NCI-H2227 (cell line): ENCODE data around the gene PLD5.
"Not testable (repeated sequence)": the region's sequence is repeated elsewhere in the genome, so short reads cannot be mapped to it uniquely, and the experiment has no call there.

ENCODE experiments used
- DNase-seq: peaks from one replicate; lab custom pipeline; 2025; ENCODE audit not compliant: unreplicated experiment; lab: John Stamatoyannopoulos, UW

Gene PLD5

GRCh38 chr1:242427519-242427918, 97.0 kb downstream of the PLD5 start:
- peak; percentile 48 for DNase-seq

DNA sequence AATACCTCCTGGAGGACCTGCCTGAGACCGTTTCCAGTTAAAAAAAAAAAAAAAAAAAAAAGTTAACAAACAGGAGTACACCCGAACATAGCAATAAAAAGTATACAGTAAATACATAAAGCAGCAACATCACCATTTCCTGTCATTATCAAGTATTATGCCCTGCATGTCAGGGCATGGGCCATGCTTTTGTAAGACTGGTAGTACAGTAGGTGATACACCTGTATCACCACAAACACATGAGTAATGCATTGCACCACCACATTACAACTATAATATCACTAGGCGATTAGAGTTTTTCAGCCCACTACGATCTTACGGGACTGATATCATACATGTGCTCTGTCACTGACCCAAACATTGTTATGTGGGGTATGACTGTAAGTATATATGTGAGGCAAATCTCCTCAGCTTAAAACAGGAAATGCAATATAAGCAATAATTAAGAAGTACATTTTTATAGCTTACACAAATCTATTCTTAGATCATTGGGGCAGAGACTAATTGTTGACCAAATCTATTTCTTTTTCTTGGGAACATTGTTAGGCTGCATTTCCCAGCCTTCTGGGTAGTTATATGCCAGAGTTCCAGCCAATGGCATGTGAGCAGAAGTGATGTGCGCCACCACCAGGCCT, 98.1 kb downstream of the PLD5 start:
- no peak for DNase-seq

DNA sequence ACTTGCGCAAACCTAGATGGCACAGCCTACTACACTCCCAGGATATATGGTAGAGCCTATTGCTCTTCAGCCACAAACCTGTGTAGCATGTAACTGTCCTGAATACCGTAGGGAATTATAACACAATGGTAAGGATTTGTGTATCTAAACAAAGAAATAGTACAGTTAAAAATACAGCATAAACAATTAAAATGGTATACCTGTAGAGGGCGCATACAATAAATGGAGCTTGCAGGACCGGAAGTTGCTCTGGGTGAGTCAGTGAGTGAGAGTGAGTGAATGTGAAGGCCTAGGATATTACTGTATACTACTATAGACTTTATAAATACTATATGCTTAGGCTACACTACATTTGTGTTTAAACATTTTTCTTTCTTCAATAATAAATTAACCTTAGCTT, 99.3 kb downstream of the PLD5 start:
- no peak for DNase-seq

GRCh38 chr1:242416657-242417056, 107.8 kb downstream of the PLD5 start:
- no peak for DNase-seq

DNA sequence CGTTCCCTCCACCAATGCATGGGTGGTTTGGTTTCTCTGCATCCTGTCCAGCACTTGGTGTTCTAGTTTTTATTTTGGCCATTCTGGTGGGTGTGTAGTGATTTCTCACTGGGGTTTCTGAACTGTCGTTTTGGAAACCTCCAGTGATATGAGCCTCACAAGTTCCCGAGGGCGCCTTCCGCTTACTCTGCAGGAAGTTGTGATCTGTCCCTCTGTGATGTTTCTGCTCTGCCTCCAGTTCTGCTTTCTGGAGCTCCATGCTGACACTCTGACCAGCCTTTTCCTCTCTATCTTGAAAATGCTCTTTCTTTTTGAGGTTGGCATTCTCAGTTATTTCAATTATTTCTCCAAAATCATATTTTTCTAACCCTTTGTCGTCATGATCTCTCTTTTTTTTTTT, 111.6 kb downstream of the PLD5 start:
- DNase-seq: no peak

DNA sequence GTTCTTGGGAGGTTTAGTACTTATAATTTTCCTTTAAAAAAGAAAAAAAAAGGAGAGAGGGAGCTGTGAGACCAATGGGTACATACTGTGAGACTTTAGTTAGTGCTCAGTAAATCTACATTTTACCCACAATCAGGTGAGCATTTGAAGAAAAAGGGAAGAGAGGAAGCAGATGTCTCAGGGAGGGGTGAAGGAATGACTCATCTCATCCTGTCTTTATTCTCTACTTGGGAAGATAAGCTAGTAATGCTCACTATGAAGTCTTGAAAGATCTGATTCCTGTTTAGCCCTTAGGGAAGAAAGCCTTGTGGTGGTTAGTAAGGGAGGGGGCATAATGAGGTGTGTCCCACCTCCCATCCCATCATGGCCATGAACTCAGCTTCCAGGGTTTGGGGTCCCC, 112.6 kb downstream of the PLD5 start:
- no peak for DNase-seq

- no peak for DNase-seq
These were observed 118.5 kb downstream of the PLD5 start for GRCh38 chr1:242405947-242406346.

DNA sequence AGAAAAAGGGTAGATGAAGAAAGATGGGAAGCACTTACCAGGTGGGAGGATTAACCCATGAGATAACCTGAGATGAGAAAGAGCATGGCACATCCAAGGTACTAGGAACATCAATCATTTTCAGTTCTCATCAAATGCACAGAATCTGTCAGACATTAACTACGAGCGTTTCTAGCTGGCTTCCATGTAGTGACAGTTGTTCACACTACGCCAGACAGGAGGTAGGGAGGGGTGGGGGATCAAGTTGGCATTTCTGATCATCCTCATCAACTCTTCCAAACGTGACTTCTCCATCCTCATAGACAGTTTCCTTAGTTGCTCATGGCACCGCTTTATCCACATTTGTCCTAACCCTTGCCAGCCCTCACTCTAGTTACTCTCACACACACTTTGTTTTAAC, 120.2 kb downstream of the PLD5 start:
- no peak for DNase-seq

DNA sequence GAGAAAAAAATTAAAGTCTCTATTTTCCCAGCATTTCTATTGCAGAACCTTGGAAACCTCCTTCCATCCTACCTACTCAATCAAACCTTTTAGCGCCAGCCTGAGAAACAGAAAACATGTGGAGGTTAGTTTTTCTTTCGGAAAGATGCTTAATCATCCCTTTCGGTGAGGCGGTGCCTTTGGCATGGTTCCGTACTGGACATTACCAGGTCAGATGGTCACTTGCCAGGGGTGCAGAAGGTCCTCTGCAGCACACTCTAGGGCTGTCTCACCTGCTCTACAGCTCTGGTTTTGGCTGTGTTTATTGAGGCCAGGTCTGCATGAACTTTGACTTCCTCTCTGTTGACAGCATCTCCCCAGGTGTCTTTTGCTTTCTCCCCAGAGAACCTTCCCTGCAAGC, 121.5 kb downstream of the PLD5 start:
- peak; percentile 13 for DNase-seq

DNA sequence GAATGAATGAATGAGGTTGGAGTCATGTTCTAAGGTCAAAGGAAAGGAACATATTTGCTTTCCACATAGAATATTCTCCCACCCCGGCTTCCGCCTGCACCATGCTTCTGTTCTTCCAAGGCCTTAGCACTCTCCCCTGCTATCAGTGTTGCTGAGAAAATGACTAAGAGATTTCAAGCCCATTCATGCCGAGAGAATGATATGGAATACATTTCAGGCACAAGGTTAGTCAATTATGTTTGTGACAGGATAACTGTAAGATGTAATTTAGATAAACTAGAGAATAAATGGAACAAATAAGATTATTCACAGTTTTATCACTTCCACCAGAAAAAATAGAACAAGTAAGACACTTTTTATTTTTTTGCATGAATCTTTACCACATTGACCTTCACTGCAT, 122.6 kb downstream of the PLD5 start:
- DNase-seq: no peak

DNA sequence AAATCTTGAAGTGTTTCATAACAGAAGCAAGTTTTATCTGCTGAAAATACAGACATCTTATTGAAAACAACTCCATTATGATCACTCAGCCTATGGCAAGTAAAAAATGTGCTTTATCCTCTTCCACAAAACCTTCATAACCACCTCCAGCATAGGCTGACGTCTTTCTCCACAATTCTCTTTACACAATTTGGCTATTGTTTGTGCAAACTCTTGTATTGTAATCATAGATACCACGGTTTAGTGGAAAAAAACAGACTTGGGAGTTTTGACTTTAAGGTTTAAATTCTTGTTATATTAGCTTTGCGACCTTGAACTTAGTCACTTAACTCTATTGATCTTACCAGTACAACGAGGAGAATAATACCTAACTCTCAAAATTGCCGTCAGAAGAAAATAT, 126.1 kb downstream of the PLD5 start:
- DNase-seq: no peak

GRCh38 chr1:242391896-242392295, 132.6 kb downstream of the PLD5 start:
- no peak for DNase-seq

- DNase-seq: not testable (repeated sequence)
These were observed 148.4 kb downstream of the PLD5 start for GRCh38 chr1:242376121-242376520.

DNA sequence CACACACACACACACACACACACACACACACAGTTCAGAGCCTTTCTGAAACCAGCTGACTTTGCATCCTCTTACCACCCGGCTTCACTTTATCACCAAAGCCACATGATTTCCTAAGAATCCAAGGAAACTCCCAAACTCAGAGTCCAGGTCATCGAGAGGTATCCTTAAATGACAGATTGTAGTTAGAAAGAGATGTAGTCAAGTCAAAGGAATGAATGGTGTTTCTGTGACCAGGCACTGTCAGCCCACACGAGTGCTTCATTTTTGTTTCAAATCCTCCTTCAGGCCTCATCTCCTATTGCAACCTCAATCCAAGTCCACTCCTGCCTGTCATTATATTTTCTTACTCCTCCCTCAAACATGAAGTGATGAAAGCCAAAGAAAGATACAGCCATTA, 174.1 kb downstream of the PLD5 start:
- not testable (repeated sequence) for DNase-seq

DNA sequence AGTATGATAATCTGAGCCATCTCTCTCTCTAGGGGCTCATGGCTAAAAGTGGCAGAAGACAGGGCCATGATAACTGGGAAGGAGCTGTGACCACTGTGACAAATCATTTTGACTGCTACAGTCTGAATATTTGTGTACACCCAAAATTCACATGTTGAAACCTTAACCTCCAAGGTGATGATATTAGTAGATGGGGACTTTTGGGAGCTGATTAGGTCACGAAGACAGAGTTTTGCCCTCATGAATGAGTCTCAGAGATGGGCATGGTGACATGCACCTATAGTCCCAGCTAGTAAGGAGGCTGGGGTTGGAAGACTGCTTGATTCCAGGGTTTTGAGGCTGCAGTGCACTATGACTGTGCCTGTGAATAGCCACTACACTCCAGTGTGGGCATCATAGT, 174.9 kb downstream of the PLD5 start:
- no peak for DNase-seq

DNA sequence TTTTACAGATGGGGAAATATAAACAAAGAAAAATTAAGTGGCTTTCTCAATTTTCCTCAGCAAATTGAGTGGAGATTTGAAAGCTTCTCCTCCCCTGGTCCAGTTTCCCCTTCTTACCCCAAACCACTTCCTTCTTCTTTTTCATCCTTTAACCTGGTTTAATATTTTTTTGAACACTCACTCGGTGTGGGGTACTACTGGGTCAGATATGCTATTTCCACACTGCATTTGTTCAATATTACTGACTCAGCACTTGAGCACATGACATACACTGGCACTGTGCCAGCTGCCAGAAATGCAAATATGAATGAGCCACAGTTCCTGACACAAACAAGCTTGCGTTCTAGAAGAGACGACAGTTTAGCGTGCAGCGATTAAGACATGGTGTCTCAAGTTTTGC, 193.6 kb downstream of the PLD5 start:
- not testable (repeated sequence) for DNase-seq

DNA sequence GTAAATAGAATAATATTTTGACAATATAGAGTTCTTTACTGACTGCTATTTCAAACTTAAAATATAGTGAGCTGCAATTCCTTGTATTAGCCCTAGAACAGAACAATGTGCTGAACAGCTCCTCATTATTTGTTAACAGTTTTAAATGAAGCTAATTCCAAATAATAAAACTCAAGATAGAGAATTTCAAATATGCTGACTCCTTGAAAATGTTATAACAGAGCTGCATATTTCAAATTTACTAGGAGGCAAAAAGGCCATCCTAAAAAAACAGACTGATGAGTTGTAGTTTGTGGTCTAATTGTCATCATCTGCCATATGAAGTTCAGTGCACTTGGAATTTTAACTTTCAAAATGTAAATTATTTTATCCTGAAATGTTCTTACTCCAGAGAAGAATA, 197.1 kb downstream of the PLD5 start:
- not testable (repeated sequence) for DNase-seq

GRCh38 chr1:242321981-242322380, 202.5 kb downstream of the PLD5 start:
- not testable (repeated sequence) for DNase-seq

- no peak for DNase-seq
These were observed 206.4 kb downstream of the PLD5 start for GRCh38 chr1:242318140-242318539.

GRCh38 chr1:242314865-242315264, 209.6 kb downstream of the PLD5 start:
- DNase-seq: not testable (repeated sequence)

- not testable (repeated sequence) for DNase-seq
These were observed 210.3 kb downstream of the PLD5 start for GRCh38 chr1:242314085-242314649.

DNA sequence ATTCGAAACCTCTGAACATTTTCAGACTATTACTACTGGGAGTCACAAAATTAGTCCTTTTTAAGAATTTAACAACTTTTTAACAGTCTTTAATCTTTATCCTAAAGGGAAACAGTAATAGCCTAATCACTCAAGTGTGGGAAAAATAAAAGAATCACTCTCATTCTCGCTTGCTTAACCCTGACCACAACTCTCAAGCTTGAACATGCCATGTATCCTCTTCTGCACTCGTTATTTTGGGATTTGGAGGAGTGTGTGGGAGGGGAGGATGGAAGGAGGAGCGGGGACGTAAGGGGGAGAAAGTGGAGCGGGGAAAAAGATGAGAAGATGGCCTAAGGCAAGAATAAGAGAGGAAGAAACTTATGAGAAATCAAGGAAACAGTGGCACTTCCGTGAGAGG, 215.8 kb downstream of the PLD5 start:
- not testable (repeated sequence) for DNase-seq

- DNase-seq: not testable (repeated sequence)
These were observed 230.7 kb downstream of the PLD5 start for GRCh38 chr1:242293781-242294180.
